ENCODE results near the gene UBXN4. TPM values are rescaled to one million over a fixed set of nuclear protein-coding genes. Genes with fewer than 3 reads are reported as not detected.

Gene UBXN4
- total RNA-seq, 1 donor from 2014 or later, result 94.3 TPM

- Histone ChIP-seq H3K4me2 (no peak overlapping the region), H3K27ac (no peak overlapping the region)
- no peak overlapping the region for H3K27ac Mint-ChIP-seq
These were observed 87.9 kb downstream of the UBXN4 start for GRCh38 chr2:135829378-135830135.

GRCh38 chr2:135831180-135831812 is 89.6 kb downstream of the UBXN4 start:
- Histone ChIP-seq H3K27me3 (no peaks in the 10 kb centered on the region), H4K20me1 (ENCODE audit: low read depth) (no peaks in the 10 kb centered on the region), H3K9me3 (ENCODE audit: low read depth) (no peaks in the 10 kb centered on the region), H3K36me3 (no peaks in the 10 kb centered on the region), H3K4me2 (no peak overlapping the region), H3F3A (ENCODE audit: low read depth) (no peaks in the 10 kb centered on the region), H3K4me1 (peaks cover 5% of the 10 kb centered on the region), H3K9ac (no peak overlapping the region), H3K79me2 (ENCODE audit: low read depth) (no peaks in the 10 kb centered on the region), H3K4me3 (no peak overlapping the region), H2AFZ (replicated peaks) (no peak overlapping the region), H3K27ac (no peak overlapping the region)
- H3K27ac Mint-ChIP-seq, result no peak overlapping the region
- TF ChIP-seq EZH2phosphoT487 (IDR thresholded peaks at IDR 0.05), result no peak
- TF ChIP-seq, protein P1, sequence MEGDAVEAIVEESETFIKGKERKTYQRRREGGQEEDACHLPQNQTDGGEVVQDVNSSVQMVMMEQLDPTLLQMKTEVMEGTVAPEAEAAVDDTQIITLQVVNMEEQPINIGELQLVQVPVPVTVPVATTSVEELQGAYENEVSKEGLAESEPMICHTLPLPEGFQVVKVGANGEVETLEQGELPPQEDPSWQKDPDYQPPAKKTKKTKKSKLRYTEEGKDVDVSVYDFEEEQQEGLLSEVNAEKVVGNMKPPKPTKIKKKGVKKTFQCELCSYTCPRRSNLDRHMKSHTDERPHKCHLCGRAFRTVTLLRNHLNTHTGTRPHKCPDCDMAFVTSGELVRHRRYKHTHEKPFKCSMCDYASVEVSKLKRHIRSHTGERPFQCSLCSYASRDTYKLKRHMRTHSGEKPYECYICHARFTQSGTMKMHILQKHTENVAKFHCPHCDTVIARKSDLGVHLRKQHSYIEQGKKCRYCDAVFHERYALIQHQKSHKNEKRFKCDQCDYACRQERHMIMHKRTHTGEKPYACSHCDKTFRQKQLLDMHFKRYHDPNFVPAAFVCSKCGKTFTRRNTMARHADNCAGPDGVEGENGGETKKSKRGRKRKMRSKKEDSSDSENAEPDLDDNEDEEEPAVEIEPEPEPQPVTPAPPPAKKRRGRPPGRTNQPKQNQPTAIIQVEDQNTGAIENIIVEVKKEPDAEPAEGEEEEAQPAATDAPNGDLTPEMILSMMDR (IDR thresholded peaks at IDR 0.05), result no peak
- TF ChIP-seq EZH2 (IDR thresholded peaks at IDR 0.05), result no peak
- no peak overlapping the region for H3K4me3 Mint-ChIP-seq
- DNase-seq (ENCODE audit: low spot score), result no peak
- H3K9me3 Mint-ChIP-seq, result no peaks in the 10 kb centered on the region
- H3K27me3 Mint-ChIP-seq (ENCODE audit: insufficient read depth, low read depth), result peaks cover 1% of the 10 kb centered on the region
- H3K36me3 Mint-ChIP-seq, result peaks cover 2% of the 10 kb centered on the region
- H3K4me1 Mint-ChIP-seq, result no peaks in the 10 kb centered on the region

More at GRCh38 chr2:135829378-135830135, 87.9 kb downstream of the UBXN4 start:
- DNase-seq (ENCODE audit: low spot score), result no peak
- Mint-ChIP-seq H3K4me1 (peaks cover 3% of the 10 kb centered on the region), H3K9me3 (no peaks in the 10 kb centered on the region), H3K36me3 (peaks cover 2% of the 10 kb centered on the region), H3K4me3 (no peak overlapping the region), H3K27me3 (ENCODE audit: insufficient read depth, low read depth) (no peaks in the 10 kb centered on the region)
- no peaks in the 10 kb centered on the region for H4K20me1 ChIP-seq (ENCODE audit: low read depth)
- H3K4me1 ChIP-seq, result peaks cover 5% of the 10 kb centered on the region
- no peaks in the 10 kb centered on the region for H3K9me3 ChIP-seq (ENCODE audit: low read depth)
- TF ChIP-seq EZH2 (IDR thresholded peaks at IDR 0.05) (no peak), EZH2phosphoT487 (IDR thresholded peaks at IDR 0.05) (no peak)
- TF ChIP-seq, protein P1 (IDR thresholded peaks at IDR 0.05), result no peak
- no peaks in the 10 kb centered on the region for H3K36me3 ChIP-seq
- no peak overlapping the region for H3K9ac ChIP-seq
- no peaks in the 10 kb centered on the region for H3F3A ChIP-seq (ENCODE audit: low read depth)
- no peak overlapping the region for H2AFZ ChIP-seq (replicated peaks)
- no peak overlapping the region for H3K4me3 ChIP-seq
- no peaks in the 10 kb centered on the region for H3K27me3 ChIP-seq
- no peaks in the 10 kb centered on the region for H3K79me2 ChIP-seq (ENCODE audit: low read depth)

DNA sequence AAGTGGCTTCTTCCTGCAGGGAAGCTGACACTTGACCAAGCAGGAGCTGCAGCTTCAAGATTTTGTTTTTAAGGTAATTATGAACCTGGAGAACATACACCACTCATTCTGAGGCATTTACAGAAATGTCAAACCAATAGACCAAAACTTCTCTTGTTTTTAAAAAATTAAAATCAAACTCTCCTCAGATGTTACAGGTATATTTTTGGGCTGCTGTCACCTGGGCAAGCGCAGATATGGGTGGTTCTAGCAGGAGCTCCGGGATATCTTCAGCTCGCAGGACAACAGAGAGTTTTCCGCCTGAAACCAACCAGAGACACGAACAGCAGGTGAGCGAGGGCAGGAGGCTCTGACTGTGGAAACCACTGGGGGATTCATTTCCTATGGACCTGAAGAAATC is 91.2 kb downstream of the UBXN4 start:
- Histone ChIP-seq H3K4me1 (no peaks in the 10 kb centered on the region), H3K27me3 (no peaks in the 10 kb centered on the region), H3K9ac (no peak overlapping the region), H2AFZ (replicated peaks) (no peak overlapping the region), H3K4me2 (no peak overlapping the region), H3F3A (ENCODE audit: low read depth) (no peaks in the 10 kb centered on the region), H3K27ac (no peak overlapping the region), H4K20me1 (ENCODE audit: low read depth) (no peaks in the 10 kb centered on the region), H3K4me3 (no peak overlapping the region), H3K36me3 (no peaks in the 10 kb centered on the region), H3K79me2 (ENCODE audit: low read depth) (no peaks in the 10 kb centered on the region), H3K9me3 (ENCODE audit: low read depth) (no peaks in the 10 kb centered on the region)
- Mint-ChIP-seq H3K36me3 (peaks cover 2% of the 10 kb centered on the region), H3K27ac (peak overlapping the region; percentile 76), H3K9me3 (no peaks in the 10 kb centered on the region), H3K27me3 (ENCODE audit: insufficient read depth, low read depth) (peaks cover 3% of the 10 kb centered on the region), H3K4me1 (no peaks in the 10 kb centered on the region), H3K4me3 (no peak overlapping the region)
- TF ChIP-seq EZH2phosphoT487 (IDR thresholded peaks at IDR 0.05), result no peak
- no peak for TF ChIP-seq EZH2 (IDR thresholded peaks at IDR 0.05)
- TF ChIP-seq, protein P1 (IDR thresholded peaks at IDR 0.05), result no peak
- no peak for DNase-seq (ENCODE audit: low spot score)

Small RNA genes within 50 kb of the gene (small RNA-seq; reads per million reads assigned to genes)
- not detected for gene RF00019

Other genes starting within 250 kb of the UBXN4 start
- gene ZRANB3, start 210.6 kb upstream of the UBXN4 start, total RNA-seq (ENCODE audit: low replicate concordance), result 20.3 and 35.9 TPM in 2 replicates
- 35.3 and 49.4 TPM in 2 replicates for gene R3HDM1, start 210.4 kb upstream of the UBXN4 start, total RNA-seq (ENCODE audit: low replicate concordance)
- 0.03 TPM in 1 of 2 replicates, not detected in the other for gene LCT, start 95.3 kb downstream of the UBXN4 start, total RNA-seq (ENCODE audit: low replicate concordance)
- gene MCM6, start 134.6 kb downstream of the UBXN4 start, total RNA-seq (ENCODE audit: low replicate concordance), result 62.0 and 74.4 TPM in 2 replicates
- 175 and 227 TPM in 2 replicates for gene DARS1, start 243.8 kb downstream of the UBXN4 start, total RNA-seq (ENCODE audit: low replicate concordance)